RWPE2 (cell line): ENCODE measurements around the gene ELMOD3.
"Not testable (repeated sequence)": the region's sequence is repeated elsewhere in the genome, so short reads cannot be mapped to it uniquely, and the experiment has no call there.

Experiments used
- ATAC-seq: fragments of 200-7000 bp; cut with Tn5 transposase; 3 replicates; pipeline ENCODE4 v1.9.1; 2021; ENCODE audit warnings: low read depth
- DNase-seq: peaks from one replicate; pipeline ENCODE4 v3.0.0-alpha.2; 2020; ENCODE audit warnings: low spot score
- H3K27ac ChIP-seq: fragments of 450-650 bp; 2 replicates; pipeline ENCODE4 v1.5.1; 2017; ENCODE audit warnings: mild to moderate bottlenecking; ENCODE audit not compliant: poor library complexity, severe bottlenecking
- H3K27me3 ChIP-seq: fragments of 250-450 bp; sonication (Bioruptor Pico); 2 replicates; pipeline ENCODE4 v1.5.1; 2021; ENCODE audit warnings: mild to moderate bottlenecking, moderate library complexity; ENCODE audit not compliant: insufficient read depth, poor library complexity, severe bottlenecking
- H3K36me3 ChIP-seq: fragments of 250-450 bp; sonication (Bioruptor Pico); 2 replicates; pipeline ENCODE4 v1.5.1; 2020; ENCODE audit warnings: low read depth, mild to moderate bottlenecking, moderate library complexity
- H3K4me1 ChIP-seq: fragments of 250-450 bp; sonication (Bioruptor Pico); 2 replicates; pipeline ENCODE4 v1.5.1; 2021; ENCODE audit warnings: mild to moderate bottlenecking, moderate library complexity; ENCODE audit not compliant: insufficient read depth, poor library complexity, severe bottlenecking
- H3K4me3 ChIP-seq: fragments of 250-450 bp; sonication (Bioruptor Pico); 2 replicates; pipeline ENCODE4 v1.5.1; 2021; ENCODE audit warnings: mild to moderate bottlenecking, moderate library complexity; ENCODE audit not compliant: severe bottlenecking
- H3K9me3 ChIP-seq: fragments of 250-450 bp; sonication (Bioruptor Pico); 2 replicates; pipeline ENCODE4 v1.5.1; 2021; ENCODE audit warnings: mild to moderate bottlenecking, moderate library complexity; ENCODE audit not compliant: severe bottlenecking
- TF ChIP-seq, protein P1 (sequence below): fragments of 450-650 bp; IDR thresholded peaks from one replicate; pipeline ENCODE4 v1.5.1; 2017; ENCODE audit warnings: mild to moderate bottlenecking, moderate library complexity; ENCODE audit not compliant: poor library complexity, severe bottlenecking

The ELMOD3 gene

DNA sequence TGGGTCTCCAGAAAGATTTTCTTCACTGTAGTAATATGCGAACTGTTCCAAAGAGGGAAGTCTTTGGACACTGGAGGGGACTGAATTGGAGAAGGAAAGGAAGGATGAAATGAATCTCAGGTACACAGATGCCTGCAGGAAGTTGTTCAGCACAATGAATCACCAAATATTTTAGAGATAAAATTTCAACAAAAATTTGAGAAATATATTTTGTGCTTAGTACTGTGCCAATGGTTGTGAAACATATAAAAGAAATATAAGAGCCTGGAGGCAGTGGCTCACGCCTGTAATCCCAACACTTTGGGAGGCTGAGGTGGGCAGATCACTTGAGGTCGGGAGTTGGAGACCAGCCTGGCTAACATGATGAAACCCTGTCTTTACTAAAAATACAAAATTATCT lies 3.2 kb downstream of the ELMOD3 start:
- ATAC-seq (0 out of 3 replicates have a peak, but pooled peaks have one; percentile 2), DNase-seq (no peak)
- TF ChIP-seq, protein P1, sequence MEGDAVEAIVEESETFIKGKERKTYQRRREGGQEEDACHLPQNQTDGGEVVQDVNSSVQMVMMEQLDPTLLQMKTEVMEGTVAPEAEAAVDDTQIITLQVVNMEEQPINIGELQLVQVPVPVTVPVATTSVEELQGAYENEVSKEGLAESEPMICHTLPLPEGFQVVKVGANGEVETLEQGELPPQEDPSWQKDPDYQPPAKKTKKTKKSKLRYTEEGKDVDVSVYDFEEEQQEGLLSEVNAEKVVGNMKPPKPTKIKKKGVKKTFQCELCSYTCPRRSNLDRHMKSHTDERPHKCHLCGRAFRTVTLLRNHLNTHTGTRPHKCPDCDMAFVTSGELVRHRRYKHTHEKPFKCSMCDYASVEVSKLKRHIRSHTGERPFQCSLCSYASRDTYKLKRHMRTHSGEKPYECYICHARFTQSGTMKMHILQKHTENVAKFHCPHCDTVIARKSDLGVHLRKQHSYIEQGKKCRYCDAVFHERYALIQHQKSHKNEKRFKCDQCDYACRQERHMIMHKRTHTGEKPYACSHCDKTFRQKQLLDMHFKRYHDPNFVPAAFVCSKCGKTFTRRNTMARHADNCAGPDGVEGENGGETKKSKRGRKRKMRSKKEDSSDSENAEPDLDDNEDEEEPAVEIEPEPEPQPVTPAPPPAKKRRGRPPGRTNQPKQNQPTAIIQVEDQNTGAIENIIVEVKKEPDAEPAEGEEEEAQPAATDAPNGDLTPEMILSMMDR: no peak

GRCh38 chr2:85362653-85363387 lies 8.3 kb downstream of the ELMOD3 start:
- not testable (repeated sequence) for DNase-seq, H3K27me3 ChIP-seq, H3K4me3 ChIP-seq, ATAC-seq, H3K9me3 ChIP-seq, H3K27ac ChIP-seq, H3K4me1 ChIP-seq
- H3K36me3 ChIP-seq: peaks cover 26% of the 10 kb centered on the region

More for the DNA sequence above, 3.2 kb downstream of the ELMOD3 start:
- peak overlapping the region; percentile 61 for H3K27ac ChIP-seq
- H3K4me1 ChIP-seq: peaks cover 16% of the 10 kb centered on the region
- no peaks in the 10 kb centered on the region for H3K9me3 ChIP-seq
- H3K27me3 ChIP-seq: no peaks in the 10 kb centered on the region
- no peak overlapping the region for H3K4me3 ChIP-seq
- peaks cover 33% of the 10 kb centered on the region for H3K36me3 ChIP-seq

- Histone ChIP-seq H3K27ac (no peak overlapping the region), H3K9me3 (no peaks in the 10 kb centered on the region), H3K36me3 (peaks cover 12% of the 10 kb centered on the region), H3K4me1 (no peaks in the 10 kb centered on the region), H3K27me3 (no peaks in the 10 kb centered on the region), H3K4me3 (no peak overlapping the region)
- TF ChIP-seq, protein P1: no peak
- ATAC-seq (no peak), DNase-seq (no peak)
Measured at GRCh38 chr2:85367180-85367579, 12.6 kb downstream of the ELMOD3 start.

- no peak overlapping the region for H3K4me3 ChIP-seq
- H3K27me3 ChIP-seq: no peaks in the 10 kb centered on the region
- no peaks in the 10 kb centered on the region for H3K9me3 ChIP-seq
- TF ChIP-seq, protein P1: no peak
- ATAC-seq (no peak), DNase-seq (no peak)
- no peak overlapping the region for H3K27ac ChIP-seq
- H3K4me1 ChIP-seq: no peaks in the 10 kb centered on the region
- no peaks in the 10 kb centered on the region for H3K36me3 ChIP-seq
Measured at GRCh38 chr2:85368921-85369320, 14.4 kb downstream of the ELMOD3 start.

DNA sequence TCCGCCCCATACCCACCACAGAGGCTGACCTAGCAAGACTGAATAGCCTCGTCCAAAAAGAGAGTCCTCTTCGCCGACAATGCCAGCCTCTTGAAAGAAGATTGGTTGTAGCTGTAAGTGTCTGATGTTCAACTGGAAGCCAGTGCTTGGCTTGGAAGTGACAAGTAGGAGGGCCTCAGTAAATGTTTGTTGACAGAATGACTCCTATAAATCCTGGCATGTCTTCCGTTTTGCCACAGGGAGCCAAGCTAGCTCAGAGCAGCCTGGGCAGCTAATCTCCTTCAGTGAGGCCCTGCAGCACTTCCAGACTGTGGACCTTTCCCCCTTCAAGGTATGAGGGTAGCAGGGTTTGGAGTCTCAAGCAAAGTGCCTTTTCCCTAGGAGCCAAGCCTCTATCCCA lies 14.9 kb downstream of the ELMOD3 start:
- Histone ChIP-seq H3K4me1 (no peaks in the 10 kb centered on the region), H3K27ac (no peak overlapping the region), H3K9me3 (no peaks in the 10 kb centered on the region), H3K4me3 (no peak overlapping the region), H3K27me3 (no peaks in the 10 kb centered on the region), H3K36me3 (no peaks in the 10 kb centered on the region)
- DNase-seq (no peak), ATAC-seq (peak; percentile 52; the same call in 1 of the 3 replicates)
- TF ChIP-seq, protein P1: no peak
